IPS-NIHi7 (cell line): Measurements from ENCODE around the gene LYRM4.
A peak's percentile ranks its signal among the peaks of the same experiment; 100 is the strongest.

ENCODE experiments used
- DNase-seq: peaks from one replicate; pipeline ENCODE4 v3.0.0; 2012; ENCODE audit warnings: mixed read lengths; ENCODE audit errors: extremely low spot score

The LYRM4 gene

DNA sequence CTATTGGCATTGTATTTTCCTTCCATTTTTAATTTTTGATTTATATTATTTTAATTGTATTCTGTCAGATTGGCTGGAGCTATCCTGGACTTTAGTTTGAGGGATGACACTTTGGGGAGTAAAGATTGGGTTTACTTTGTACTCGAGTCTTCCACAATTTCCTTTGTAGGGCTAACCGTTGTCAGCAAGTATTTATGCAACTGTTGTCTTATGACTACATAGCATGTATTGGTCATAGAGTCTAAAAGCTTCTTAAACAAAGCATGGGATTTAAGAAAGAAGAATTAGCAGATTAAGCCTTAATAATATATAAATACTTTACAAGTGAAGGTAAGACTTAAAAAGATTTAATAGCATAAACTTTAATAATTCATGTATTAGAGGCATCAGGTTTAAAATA, 20.2 kb upstream of the LYRM4 start:
- DNase-seq = no peak

DNA sequence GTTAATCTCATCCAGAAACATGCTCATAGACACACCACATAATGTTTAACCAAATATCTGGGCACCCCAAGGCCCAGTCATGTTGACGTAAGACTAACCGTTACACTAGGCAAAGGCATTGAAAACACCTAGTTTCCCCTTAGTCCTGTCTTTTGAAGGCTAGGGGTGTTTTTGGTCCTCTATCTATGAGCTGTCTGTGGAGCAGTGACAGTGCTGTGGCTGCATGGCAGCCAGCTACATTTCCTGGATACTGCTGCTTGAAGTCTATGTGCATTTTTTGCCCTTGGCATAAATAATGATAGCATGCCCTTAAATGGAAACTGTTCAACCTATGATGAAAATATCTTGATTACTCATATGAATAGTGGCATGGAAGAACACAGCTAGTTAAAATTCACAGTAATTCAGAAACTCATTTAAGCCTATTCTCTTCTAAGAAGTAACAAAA, 19.2 kb upstream of the LYRM4 start:
- DNase-seq = no peak

DNA sequence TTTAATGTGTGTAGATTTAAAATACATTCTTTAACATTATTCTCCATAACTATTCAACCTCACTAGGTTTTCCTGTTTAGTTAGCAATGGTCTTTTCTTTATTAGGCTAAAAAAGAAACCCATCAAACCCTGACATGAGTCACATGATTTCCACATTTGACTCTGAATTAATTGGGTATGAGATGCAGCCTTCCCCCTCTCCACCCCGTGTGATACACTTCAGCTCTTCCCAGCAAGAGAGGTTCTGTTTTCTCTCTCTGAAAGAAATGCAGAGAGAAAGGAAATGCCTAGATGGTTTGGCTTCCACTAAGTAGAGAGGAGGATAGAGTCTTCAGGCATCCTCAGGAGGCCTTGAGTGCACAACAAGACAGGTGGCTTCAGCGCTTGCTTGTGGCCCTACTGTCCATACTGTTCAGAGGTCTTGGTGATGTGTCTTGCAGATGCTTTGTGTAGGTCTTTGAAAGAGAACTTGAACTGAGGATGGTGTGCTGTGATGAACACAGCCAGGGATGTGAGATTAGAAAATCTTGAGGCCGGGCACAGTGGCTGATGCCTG, 17.9 kb upstream of the LYRM4 start:
- DNase-seq = no peak

DNA sequence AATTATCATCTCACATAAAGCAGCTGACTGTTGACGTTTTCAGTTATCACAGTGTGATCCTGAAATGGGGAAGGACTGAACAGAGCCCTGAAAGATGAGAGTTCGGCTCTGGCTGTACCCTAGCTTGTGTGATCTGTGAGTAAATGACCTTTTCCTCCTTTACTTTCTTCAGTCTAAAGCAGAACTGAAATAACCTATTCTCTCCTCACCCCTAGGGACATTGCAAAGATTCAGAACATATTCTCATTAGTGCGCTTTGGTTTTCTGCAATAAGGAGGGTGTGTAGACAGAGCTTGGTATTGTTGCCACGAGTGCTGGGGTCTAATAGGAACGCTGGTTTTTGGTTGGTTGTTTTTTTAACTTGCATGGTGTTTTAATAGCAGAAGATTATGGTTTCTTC, 17.3 kb upstream of the LYRM4 start:
- no peak for DNase-seq

DNA sequence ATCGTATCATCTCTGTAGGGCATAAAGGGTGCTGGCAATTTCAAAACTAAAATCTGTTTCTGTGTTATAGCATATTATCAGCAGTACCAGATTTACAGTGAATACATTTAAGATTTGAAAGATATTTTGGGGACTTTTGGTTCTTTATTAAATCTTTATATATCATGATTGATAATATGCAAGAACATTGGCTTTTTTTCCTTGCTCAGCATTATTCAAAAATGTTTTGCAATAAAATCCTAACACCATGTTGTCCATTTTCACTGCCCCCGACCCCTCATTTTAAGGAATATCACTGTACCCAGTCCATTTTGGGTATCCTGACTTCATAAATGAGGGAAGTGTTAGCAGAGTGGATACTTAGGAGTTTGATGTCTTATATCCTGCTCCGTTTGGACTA, 16.8 kb upstream of the LYRM4 start:
- DNase-seq = no peak

DNA sequence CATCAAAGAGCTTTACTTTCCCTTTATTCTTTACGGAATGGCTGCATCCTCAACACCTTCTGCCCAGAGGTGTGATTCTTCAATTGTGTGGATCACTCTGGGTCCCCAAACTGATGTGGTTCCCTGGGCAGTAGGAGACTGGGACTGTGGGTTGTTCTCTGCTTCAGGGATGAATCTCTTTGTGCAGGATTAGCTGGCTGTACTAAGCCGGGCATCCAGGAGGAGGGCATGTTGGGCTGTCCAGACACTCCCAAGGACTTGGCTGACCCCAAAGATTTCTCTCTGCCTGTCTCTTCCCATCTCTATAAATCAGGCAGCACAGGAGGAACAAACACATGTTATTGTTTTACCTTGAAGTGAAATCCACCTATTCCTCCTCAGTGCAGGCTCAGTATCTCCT, 15.8 kb upstream of the LYRM4 start:
- no peak for DNase-seq

DNA sequence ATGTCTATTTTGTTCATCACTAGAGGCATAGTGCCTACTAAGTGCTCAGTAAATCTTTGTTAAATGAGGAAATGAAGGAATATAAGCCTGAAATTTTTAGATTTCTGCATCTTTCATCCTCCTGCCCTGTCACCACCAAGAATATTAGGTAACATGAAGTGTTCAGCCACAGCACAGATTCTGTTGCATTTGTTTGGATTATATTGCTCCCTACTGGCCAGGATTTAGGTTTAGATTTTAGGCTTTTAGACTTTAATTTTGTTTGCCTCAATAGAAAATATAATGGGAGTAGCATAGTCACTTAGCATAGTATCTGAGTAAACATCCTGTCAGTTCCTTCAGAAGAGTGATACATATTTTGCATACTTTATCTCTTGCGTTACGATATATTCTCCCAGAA, 14.7 kb upstream of the LYRM4 start:
- DNase-seq = no peak

DNA sequence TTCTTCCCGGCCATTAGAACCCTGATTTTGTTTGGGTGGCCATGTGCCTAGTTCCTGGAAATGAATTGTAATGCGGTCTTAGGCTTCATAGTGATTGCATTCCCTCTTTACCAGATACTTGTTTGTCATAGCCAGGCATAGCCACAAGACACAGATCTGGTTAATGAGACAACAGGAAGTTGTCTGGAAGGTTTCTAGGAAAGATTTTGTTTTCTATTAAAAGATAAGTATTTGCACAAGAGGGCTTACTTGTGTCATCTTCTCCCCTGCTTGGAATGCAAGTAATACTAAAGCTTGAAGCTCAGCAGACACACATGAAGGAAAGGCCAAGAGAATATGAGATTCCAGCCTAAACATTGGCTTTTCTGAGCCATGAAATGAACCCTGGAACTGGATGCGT, 13.5 kb upstream of the LYRM4 start:
- no peak for DNase-seq

DNA sequence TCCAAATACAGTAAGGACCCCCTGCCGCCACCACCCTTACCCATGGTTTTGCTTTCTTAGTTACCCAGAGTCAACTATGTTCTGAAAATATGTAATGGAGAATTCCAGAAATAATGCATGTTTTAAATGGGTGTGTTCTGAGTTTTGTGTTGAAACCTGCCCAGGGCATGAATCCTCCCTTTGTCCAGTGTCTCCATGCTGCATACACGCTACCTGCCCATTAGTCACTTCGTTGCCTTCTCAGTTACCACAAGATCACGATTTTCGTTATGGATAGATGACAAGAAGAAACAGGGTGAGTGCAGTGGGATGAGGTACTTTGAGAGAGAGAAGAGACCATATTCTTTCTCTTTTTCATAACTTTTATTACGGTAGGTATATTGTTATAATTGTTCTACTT, 11.2 kb upstream of the LYRM4 start:
- DNase-seq = no peak

DNA sequence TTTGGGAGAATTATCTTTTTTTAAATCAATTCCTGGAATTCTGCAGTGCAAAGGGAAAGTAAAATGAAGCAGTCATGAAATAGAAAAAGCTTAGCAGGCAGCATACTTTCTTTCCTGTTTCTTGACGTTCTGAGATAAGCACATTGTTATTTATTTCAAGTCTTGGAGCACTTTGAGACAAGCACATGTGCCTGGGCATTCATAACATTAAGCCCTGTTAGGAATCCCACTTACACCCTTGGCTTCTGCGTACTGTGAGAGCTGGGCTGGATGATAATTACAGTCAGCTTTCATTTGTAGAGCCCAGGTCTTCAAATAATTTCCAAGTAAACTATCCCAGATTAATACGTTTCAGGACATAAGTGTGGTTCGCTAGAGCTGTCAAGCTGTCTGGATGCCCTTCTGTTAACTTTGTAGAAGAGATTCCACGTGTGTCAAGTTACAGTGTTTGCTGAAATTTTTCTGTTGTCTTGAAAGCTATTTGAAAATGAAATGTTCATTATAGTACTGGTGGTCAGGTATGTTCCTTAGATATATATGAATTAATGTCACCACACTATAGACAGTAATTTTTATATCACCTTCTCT, 9.4 kb upstream of the LYRM4 start:
- no peak for DNase-seq

DNA sequence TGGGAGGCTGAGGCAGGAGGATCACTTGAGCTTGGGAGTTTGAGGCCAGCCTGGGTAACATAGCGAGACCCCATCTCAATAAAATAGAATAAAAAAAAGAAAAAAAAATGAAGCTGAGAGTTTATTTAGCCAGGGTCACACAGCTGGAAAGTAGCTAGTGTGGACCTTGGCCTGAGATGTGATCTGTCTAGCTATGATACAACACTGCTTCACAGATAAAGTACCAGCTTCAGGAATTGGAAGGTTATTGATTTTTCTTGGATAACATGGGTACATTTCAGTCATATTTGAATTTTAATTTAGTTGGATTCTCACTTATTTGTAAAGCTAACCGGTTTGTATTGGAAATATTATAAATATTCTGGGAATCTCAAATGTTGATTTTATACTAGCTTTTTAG, 5.7 kb upstream of the LYRM4 start:
- DNase-seq = no peak

DNA sequence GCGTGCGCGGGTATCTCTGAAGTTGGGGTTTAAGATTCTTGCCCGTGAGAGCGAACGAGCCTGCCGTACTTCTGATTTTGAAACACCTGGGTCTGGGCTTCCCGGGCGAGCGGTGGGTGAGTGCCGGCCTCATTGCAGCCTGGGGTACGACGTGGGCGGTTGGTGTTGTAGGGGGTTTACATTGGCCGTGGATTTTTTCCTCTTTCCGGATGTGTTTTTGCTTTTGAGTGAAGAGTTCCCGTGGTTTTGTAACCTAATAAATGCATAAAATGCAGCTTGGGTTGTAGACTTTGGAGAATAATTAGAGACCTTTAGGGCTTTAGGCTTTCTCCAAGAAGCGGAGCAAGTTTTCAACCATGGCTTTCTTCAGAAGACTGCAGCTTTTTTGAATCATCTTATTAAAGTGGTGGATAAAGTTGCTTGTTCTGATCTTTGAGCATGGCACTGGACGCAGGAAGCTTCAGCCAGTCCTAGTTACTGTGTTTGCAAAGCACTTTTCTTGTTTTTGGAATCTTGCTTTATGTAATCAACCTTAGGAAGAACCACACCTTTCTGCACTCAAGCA, 877 bp upstream of the LYRM4 start:
- DNase-seq = no peak

DNA sequence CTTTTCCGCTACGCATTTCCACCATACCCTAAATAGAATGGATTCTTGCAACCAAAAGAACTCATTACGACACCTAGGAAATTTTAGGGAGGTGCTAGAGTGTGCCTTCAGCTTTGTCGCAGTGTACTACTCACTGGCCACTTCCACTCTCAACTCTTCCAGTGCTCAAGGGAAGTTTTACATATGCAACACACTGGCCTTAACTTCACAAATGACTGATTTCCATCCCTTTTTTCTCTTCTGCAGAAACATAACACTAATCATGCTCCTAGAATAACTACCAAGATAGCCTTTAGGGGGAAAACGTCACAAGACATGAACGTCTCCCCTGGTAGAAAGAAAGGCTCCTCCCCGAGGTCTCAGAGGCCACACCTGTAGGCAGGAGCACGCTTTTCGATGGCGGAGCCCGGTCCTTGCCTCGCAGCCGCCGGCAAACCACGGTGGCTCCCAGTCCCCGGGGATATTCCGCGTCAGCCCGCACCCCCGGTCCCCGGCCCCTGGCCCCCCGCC, 584 bp downstream of the LYRM4 start:
- DNase-seq = peak; percentile 85

DNA sequence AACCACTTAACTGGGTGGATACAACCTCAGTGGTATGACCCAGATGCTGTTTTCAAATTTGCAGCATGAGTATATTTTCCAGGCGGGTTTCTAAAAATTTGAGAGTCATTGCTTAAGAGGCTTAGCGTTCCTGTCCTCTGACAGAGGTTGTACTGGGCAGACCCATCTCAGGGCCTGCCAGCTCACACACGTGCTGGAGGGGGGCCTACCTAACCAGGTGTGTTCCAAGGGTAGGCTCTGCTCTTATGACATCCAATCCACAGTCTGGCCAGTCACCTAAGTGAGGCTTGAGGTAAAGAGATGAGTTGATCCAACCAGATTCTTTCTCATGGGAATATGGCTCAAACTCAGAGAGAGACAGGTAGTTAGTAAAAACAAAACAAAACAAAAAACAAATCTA, 1.3 kb downstream of the LYRM4 start:
- no peak for DNase-seq

DNA sequence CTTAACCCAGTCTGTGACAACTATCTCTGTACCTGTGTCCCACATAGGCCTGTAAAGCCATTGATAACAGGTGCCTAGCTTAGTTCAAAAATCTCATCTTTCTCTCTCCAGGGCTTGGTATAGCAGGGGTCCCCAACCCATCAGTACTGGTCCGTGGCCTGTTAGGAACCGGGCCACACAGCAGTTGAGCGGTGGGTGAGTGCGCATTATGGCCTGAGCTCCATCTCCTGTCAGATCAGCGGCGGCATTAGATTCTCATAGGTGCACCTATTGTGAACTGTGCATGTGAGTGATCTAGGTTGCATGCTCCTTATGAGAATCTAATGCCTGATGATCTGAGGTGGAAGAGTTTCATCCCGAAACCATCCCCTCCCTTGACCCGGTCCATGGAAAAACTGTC, 3.4 kb downstream of the LYRM4 start:
- no peak for DNase-seq

DNA sequence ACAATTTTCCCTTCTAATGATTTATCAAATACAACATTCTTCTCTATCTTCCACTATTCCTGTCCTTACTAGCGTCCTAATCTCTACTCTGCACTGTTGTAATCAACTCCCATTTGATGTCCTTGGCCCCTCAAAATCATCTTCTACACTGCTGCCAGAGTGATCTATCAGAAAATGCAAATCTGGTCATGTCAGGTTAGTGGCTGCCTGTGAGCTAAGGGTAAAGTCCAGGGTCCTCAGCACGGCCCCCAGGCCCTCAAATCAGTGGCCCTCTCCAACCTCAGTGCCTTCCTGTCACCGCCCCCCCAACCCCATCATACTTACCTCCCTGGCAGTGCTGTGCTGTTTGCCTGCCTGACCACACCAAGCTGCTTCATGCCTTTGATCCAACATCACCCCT, 3.8 kb downstream of the LYRM4 start:
- no peak for DNase-seq

DNA sequence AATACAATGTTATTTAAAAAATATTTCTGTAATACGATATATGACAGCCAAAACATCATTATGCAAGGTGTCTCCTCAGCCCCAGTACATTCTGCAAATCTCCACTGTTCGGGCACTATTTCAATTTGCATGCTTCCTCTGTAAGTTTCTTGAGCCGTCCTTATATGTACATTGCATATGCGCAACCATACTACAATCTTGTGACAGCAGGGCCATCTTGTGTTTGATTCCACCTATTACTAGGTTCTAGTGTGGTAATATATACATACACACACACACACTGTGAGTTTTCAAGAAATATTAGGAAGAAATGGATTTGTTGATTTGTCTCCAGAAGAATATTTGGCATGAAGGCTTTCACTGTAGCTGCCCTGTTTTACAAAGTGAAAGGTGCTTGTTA, 9.8 kb downstream of the LYRM4 start:
- no peak for DNase-seq

DNA sequence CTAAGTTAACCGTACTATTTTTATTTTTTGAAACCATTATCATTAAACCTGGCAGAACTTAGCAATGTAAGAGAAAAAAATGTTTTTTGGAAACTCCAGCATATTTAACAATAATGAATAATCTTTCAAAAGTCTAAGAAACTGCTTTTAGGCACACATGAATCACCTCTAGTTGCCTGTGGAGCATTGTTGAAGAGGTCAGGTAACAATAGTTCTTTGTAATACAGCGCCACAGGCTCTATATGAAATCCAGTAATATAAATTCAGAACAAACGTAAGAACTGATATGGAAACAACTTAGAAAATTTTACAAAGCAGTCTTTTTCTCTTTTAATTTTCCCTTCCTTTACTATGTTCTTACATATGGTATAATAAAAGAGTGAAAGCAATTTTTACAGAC, 10.3 kb downstream of the LYRM4 start:
- no peak for DNase-seq

DNA sequence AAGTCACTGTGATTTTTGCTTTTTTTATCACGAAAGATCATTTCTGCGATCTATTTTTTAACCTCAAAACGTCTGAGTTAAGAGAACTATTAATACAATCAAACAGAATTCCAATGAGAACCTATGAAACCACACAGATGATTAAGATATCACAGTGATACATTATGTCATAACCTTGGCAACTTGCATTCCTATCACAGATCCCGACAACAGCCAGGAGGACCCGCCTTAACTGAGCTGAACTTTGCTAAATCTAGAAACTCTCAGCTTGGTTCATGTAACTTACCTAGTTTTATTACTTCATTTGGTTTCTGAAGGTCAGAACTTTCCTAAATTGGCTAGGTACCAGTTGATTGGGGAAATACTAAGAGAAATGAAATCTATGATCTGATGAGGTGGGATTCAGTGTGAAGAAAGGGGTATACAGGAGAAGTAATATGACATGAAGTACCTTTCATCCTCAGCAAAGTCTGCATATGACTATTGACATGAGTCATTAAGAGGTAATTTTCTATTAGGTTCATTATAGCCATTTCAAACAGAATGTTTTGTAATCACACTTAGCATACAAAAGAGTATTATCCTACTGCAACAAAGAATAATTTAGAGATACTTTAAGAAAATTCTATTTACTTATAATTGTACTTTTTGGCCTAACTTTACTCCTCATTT, 11.2 kb downstream of the LYRM4 start:
- no peak for DNase-seq

DNA sequence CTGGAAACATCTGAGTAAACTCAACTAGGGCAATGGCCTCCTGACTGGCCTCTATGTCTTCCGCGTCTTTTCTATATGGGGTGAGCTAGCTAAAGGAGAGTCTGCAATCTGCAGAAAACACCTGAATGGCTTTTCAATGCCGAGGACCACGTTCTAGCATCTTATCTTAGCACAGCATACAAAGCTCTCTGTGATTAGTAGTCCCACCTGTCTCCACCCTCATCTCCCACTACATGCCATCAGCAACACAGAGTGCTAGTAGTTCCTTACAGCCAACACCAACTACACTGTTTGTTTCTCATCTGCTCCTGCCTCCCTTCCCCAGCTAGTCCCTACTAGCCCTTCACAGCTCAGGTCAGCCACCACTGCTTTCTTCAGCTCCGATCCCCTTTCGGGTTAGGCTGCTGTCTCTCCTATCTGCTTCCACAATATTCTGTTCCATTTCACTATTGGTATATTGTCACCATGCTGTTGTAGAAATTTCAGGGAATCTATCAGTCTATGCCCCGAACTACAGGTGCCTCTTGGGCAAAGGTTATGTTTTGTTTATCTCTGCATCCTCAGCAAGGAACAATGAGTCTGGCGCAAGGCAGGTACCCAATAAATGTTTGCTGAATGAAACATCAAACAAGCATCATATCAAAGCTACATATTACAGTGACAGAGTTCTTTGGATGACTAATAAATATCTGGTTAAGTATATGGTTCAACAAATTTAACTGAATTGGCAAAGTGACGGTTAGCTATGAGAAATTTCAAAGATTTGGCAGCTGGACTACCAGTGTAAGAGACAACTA, 12.2 kb downstream of the LYRM4 start:
- DNase-seq = no peak

DNA sequence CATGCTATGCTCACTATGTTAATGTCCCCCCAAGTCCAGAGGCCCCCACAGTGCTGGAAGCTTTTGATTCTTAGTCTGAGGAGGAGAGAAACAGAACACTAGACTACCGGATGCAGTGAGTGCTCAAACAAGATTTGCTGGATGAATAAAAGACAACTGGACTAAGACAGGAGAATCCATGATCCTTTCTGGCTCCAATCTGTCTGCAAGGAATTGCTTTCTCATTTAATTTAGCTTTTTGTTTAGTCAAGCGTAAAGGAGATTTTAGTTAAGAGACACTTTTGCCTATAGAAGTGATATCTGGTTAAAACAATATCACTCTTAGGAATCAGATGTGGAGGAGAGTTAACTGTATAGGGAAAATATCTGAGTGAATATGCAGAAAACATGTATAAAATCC, 13.5 kb downstream of the LYRM4 start:
- DNase-seq = no peak
